Bronchial epithelial cell (primary cell): ENCODE results near the gene UNC79. TPM values are rescaled to one million over a fixed set of nuclear protein-coding genes. Genes with fewer than 3 reads are reported as not detected.

ENCODE experiments used
- DNase-seq: peaks from one replicate; pipeline ENCODE4 v3.0.0-alpha.2; 2010; ENCODE audit warnings: low read depth
- FAIRE-seq: peaks from 2 replicates; lab custom pipeline; 2011; peaks lifted over from hg19 to GRCh38; lab: Jason Lieb, UNC
- H3K27me3 ChIP-seq: 2 replicates; pipeline ENCODE4 v1.5.1; 2011; ENCODE audit warnings: low read length; ENCODE audit not compliant: control insufficient read depth, insufficient read depth
- H3K36me3 ChIP-seq: 2 replicates; pipeline ENCODE4 v1.5.1; 2011; ENCODE audit warnings: low read length; ENCODE audit not compliant: control insufficient read depth, insufficient read depth
- H3K4me3 ChIP-seq: 2 replicates; pipeline ENCODE4 v1.5.1; 2011; ENCODE audit warnings: mild to moderate bottlenecking, low read depth, low read length, control low read depth
- total RNA-seq: library from RNA; depleted of rRNA; stranded (reverse); fragments of >200 nt; gene quantifications from 2 replicates; pipeline ENCODE4 v1.2.1, GENCODE V29; 2014
- TF ChIP-seq, protein P1 (sequence below): IDR thresholded peaks from 2 replicates; pipeline ENCODE4 v1.5.1; 2011; ENCODE audit warnings: mild to moderate bottlenecking, moderate library complexity, low read length, control low read depth, inconsistent platforms; ENCODE audit not compliant: insufficient read depth, severe bottlenecking

The UNC79 gene
- total RNA-seq, 1 donor from 2014 or later: under 0.01 TPM

- H3K27me3 ChIP-seq: no peaks in the 10 kb centered on the region
- no peak for DNase-seq
- H3K4me3 ChIP-seq: no peak overlapping the region
- TF ChIP-seq, protein P1, sequence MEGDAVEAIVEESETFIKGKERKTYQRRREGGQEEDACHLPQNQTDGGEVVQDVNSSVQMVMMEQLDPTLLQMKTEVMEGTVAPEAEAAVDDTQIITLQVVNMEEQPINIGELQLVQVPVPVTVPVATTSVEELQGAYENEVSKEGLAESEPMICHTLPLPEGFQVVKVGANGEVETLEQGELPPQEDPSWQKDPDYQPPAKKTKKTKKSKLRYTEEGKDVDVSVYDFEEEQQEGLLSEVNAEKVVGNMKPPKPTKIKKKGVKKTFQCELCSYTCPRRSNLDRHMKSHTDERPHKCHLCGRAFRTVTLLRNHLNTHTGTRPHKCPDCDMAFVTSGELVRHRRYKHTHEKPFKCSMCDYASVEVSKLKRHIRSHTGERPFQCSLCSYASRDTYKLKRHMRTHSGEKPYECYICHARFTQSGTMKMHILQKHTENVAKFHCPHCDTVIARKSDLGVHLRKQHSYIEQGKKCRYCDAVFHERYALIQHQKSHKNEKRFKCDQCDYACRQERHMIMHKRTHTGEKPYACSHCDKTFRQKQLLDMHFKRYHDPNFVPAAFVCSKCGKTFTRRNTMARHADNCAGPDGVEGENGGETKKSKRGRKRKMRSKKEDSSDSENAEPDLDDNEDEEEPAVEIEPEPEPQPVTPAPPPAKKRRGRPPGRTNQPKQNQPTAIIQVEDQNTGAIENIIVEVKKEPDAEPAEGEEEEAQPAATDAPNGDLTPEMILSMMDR: no peak
- no peaks in the 10 kb centered on the region for H3K36me3 ChIP-seq
- FAIRE-seq: no peak
Observed at GRCh38 chr14:93707475-93707874, 276.7 kb downstream of the UNC79 start.

DNA sequence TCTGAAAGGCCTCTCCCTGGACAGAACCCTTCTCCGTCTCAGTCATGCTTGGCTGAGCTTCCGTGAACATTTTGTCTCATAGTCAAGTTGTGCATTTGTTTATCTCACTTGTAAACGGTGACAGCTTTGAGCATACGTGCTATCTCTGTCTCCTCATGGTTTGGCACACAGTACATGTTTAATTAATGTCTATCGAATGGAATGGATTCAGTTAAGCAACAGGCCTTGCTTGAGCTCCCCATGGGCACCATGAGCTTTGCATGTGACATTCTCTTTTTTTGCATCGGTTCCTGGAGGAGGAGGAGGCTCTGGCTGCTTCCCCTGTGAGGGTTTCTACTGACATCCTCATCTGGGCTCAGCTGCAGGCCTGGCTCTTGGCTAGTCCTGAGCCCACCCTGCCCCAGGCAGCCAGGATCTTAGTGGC, 277.6 kb downstream of the UNC79 start:
- H3K4me3 ChIP-seq: no peak overlapping the region
- TF ChIP-seq, protein P1: no peak
- no peak for FAIRE-seq
- DNase-seq: no peak
- H3K27me3 ChIP-seq: no peaks in the 10 kb centered on the region
- no peaks in the 10 kb centered on the region for H3K36me3 ChIP-seq

GRCh38 chr14:93708800-93709199, 278.1 kb downstream of the UNC79 start:
- no peaks in the 10 kb centered on the region for H3K27me3 ChIP-seq
- FAIRE-seq (no peak), DNase-seq (no peak)

DNA sequence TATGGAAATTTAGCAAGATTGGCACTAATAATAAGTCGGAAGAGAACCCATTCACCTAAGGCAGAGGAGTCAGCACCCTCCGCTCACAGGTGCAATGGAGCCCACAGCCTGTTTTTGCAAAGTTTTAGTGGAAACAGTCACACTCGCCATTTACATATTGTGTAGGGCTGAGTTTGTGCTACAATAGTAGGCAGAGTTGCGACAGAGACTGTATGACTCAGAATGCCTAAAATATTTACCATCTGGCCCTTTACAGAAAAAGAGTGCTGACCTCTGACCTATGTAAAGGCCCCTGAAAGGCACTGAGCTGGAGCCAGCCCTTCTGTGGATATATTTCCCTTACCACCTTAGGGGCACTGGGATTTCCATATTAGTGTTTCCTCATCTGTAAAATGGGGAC, 278.5 kb downstream of the UNC79 start:
- FAIRE-seq (no peak), DNase-seq (peak; percentile 10)
- Histone ChIP-seq H3K36me3 (no peaks in the 10 kb centered on the region), H3K4me3 (no peak overlapping the region), H3K27me3 (no peaks in the 10 kb centered on the region)
- TF ChIP-seq, protein P1: no peak

More at GRCh38 chr14:93708800-93709199, 278.1 kb downstream of the UNC79 start:
- H3K36me3 ChIP-seq: no peaks in the 10 kb centered on the region
- TF ChIP-seq, protein P1: no peak
- no peak overlapping the region for H3K4me3 ChIP-seq

DNA sequence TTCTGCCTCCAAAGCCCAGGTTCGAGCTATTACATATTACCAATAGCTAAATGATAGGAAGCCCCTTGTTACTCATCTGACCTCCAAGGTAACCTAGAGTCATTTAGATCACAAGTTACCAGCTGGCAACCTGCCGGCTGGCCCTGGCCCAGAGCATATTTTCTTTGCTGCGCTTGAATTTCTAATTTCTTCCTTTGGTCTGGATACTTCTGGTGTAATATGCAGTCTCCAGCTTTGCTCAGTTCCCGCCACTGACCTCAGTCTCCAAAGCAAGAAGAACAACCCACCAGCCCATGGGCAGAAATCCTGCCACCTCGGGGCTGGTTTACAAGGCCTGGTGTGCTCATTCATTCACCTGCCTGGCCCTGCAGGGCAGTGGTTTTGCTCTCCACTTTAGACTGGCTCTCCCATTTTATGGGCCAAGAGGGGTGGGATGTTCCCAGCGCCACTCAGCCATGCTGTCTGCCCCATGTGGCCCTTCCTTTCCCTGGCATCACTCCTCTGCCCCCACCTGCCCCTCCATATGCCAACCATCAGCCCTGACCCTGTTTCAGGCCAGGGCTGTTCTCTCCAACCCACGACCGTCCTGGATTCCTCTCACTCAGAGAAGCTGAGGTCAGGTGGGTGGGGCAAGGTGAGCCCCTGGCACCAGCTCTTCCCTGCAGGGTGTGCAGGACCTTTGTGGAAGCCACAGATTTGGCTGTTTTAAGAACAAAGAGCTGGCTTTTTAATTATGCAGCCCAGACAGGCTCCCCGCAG, 281.5 kb downstream of the UNC79 start:
- DNase-seq (no peak), FAIRE-seq (no peak)
- Histone ChIP-seq H3K36me3 (no peaks in the 10 kb centered on the region), H3K27me3 (no peaks in the 10 kb centered on the region), H3K4me3 (no peak overlapping the region)
- TF ChIP-seq, protein P1: no peak
